Activated effector memory CD4-positive, alpha-beta T cell treated with anti-CD3 and anti-CD28 coated beads, Interleukin-2, amount 50 U/mL, for 16 hours (primary cell): ENCODE results near the gene ATG4D.

Experiments
- DNase-seq: peaks from one replicate; pipeline ENCODE4 v3.0.0-alpha.2; 2020

Gene ATG4D

DNA sequence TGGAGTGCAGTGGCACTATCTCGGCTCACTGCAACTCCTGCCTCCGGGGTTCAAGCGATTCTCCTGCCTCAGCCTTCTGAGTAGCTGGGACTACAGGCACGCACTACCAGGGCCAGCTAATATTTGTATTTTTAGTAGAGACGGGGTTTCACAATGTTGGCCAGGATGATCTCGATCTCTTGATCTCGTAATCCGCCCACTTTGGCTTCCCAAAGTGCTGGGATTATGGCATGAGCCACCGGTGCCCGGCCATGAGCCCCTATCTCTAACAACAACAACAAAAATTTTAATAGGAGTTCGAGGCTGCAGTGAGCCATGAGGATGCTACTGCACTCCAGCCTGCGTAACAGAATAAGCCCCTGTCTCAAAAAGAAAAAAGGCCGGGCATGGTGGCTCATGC, 38.4 kb downstream of the ATG4D start:
- DNase-seq, result no peak

DNA sequence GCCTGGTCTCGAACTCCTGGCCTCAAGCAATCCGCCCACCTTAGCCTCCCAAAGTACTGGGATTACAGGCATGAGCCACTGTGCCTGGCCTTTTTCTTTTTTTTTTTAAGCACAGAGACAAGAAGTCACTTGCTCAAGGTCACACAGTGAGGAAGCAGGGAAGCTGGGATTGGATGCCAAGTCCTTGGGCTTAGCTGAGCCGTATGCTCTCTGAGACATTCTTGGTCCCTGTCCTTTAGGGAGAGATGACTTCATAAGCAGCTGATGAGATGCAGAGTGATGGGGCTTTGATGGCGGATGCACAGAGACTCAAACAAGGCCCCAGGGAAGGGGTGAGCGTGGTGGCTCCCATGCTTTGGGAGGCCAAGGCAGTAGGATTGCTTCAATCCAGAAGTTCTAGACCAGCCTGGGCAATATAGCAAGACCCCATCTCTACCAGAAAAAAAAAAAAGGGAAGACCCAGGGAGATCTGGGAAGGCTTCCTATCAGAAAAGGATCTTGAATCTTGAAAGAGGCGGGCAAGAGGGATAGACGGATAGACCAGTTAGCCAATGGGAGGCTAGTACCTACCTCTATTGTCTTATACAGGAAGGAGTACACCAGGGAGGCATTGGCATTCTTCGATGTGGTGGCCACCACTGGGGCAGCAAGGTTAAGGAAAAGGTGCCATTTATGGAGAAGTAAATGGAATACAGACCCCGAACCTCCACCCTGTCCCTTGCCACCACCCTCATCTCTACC, 39.5 kb downstream of the ATG4D start:
- no peak for DNase-seq

DNA sequence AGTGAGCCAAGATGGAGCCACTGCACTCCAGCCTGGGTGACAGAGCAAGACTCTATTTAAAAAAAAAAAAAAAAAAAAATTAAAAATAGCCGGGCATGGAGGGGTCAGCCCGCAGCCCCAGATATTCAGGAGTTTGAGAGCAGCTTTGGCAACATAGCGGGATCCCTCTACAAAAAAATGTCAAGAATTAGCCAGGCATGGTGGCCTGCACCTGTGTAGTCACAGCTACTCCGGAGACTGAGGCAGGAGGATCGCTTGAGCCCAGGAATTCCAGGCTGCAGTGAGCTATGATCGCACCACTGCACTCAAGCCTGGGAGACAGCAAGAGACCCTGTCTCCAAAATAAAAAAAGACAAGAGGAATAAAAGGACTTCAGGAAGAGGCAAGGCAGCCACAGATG, 42.7 kb downstream of the ATG4D start:
- no peak for DNase-seq

DNA sequence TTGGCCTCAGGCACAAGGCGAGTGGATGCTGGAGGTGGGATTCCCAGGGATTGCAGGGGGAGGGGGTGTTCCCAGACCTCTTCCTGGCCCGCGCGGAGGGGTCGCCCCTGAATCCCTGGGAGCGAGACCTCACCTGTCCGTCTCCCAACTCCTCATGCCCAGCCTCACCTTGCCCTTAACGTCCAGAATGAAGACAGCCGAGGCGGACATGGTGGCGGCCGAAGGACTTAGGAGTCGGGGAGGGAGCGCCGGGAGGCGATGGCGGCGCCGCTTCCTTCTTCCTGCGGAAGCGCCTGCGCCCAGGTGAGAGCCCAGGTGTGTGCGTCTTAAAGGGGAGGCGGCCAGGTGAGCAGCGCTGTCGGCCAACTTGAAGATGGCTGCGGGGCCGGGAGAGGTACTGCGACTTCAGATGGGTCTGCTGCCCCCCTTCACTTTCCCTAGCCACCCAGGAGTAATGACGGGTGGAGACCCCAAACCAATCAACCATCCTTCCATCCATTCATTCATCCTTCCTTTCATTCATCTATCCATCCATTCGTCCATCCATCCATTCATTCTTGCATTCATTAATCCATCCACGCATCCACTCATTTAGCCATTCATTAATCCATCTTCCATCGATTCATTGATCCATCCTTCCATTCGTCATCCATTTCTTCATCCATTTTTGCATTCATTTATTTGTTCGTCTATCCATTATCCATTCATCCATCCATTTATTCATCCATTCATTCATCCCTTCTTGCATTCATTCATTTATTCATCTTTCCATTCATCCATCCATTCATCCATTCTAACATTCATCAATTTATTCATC, 43.5 kb downstream of the ATG4D start, which contains the start of gene AP1M2:
AP1M2 (minus strand) TSS at position 291 of the 817 bp plus-strand sequence; CDS start at position 210, 81 bp downstream.
- no peak for DNase-seq

DNA sequence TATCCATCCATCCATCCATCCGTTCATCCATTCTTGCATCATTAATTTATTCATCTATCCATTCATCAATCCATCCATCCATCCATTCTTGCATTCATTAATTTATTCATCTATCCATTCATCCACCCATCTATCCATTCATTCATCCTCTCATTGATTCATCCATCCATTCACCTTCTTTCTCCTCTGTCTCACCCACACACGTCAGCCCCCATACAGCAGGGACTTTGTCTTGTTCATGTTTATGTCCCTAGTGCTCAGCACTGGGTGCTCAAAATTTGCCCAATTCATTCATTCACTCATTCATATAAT, 44.1 kb downstream of the ATG4D start:
- DNase-seq, result no peak

DNA sequence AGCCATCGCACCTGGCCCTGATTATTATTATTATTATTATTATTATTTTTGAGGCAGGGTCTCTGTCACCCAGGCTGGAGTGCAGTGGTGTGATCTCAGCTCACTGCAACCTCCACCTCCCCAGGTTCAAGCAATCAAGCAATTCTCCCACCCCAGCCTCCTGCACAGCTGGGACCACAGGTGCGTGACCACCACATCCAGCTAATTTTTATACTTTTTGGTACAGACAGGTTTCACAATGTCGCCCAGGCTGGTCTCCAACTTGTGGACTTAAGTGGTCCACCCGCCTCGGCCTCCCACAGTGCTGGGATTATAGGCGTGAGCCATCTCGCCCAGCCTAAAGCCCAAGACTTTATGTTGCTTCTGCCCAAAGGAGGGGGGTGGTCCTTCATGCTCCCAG, 49.4 kb downstream of the ATG4D start:
- DNase-seq, result no peak

DNA sequence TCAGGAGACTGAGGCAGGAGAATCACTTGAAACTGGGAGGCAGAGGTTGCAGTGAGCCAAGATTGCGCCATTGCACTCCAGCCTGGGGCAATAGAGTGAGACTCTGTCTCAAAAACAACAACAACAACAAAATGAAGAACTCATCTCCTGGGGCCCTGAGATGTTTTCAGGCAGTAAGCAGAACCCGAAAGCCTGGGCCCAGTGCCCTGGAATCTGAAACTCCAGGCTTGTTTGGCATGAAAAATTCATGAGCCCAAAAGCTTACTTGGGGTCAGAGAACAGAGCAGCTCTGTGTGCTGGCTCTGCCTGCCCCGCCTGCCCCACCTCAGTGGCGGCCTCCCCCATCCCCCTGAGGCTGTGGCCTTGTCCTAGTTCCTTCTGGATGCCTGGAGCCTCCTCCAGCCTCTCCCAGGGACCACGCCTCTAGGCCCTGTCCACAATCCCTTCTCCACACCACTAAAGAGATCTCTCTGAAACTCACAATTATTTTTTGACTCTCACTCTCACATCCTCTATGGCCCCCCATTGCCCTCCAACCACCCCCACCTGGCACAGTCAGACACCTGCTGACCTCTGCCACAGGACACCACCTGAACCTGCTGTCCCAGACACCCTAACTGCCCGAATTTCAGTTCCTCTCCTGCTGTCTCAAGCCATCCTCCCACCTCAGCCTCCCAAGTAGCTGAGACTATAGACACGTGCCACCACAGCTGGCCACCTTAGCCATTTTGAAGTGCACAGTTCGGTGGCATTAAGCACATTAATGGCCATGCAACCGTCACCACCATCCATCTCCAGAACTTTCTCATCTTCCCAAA, 50.3 kb downstream of the ATG4D start:
- no peak for DNase-seq

DNA sequence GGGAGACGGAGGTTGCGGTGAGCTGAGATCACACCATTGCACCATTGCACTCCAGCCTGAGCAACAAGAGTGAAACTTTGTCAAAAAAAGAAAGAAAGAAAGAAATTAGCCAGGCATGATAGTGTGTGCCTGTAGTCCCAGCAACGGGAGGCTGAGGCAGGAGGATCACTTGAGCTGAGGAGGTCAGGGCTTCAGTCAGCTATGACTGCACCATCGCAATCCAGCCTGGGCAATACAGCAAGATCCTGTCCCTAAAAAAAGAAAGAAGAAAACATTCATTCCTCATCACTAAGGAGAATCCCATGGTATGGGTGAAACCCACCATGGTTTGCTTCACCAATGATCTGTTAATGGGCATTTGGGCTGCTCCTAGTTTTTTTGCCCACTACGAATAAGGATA, 56.4 kb downstream of the ATG4D start:
- no peak for DNase-seq

DNA sequence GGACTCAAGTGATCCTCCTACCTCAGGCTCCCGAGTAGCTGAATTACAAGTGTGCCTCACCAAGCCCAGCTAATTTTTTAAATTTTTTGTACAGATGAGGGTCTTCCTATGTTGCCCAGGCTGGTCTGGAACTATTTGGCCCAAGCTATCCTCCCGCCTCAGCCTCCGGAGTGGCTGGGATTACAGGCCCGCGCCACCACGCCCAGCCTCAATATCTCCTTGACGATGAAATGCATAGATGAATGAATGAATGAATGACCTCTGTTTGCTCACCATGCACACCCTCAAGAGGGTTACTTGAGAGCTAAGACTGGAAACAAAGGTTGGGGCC, 58.3 kb downstream of the ATG4D start:
- DNase-seq, result no peak

DNA sequence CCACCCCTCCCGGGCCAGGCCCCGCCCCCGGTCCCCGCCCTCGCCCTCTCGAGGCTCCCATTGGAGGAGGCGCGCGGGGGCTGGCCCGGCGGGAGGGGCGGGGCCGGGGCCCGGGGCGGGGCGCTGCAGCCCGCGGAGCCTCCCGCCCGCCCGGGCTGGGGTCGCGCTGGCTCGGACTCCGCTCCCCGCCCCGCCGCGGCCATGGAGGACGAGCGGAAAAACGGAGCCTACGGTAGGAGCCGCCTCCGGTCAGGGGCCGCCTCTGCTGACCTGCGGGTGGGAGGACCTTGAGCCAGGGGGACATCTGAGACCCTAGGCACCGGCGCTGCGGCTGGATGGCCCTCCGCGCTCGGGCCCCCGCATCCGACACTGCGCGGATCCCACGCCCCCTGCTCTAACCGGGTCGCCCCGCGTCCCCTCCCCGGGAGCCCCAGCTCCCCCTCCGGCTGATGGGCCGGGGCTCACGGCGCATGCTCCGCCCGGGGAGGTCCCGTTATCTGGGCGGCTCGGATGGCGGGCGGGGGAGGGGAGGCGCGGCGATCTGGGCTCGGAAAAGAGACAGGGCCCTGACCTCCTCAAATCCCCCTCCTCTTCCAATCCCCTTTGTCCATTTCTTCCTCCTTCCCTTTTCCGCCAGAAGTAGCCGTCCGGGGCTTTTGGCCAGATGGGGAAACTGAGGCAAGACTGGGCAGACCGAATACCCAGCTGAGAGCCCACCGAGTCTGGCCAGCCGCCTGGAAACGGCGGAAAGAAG, 58.8 kb downstream of the ATG4D start:
- DNase-seq, result peak; percentile 95
